Lower leg skin (tissue), 3 donors: ENCODE data around the gene ZNF618.

ENCODE experiments used
- CTCF ChIP-seq, 3 donors: fragments of 450-650 bp; IDR thresholded peaks; one replicate each; pipeline ENCODE4 v1.5.1; 2016; ENCODE audit warnings: antibody characterized with exemption in 3 of 3, mild to moderate bottlenecking in 3 of 3, moderate library complexity in 2 of 3
- POLR2A ChIP-seq, 2 donors: fragments of 450-650 bp; IDR thresholded peaks; one replicate each; pipeline ENCODE4 v1.6.1; 2016 to 2017; ENCODE audit warnings: antibody characterized with exemption in 2 of 2, mild to moderate bottlenecking in 1 of 2, moderate library complexity in 1 of 2

GRCh38 chr9:114005371-114006154 is 129.5 kb downstream of the ZNF618 start:
- no peak for TF ChIP-seq POLR2A (IDR thresholded peaks at IDR 0.05)
- no peak for TF ChIP-seq CTCF (IDR thresholded peaks at IDR 0.05)
